ENCODE measurements around the gene GPC5.

Gene GPC5

DNA sequence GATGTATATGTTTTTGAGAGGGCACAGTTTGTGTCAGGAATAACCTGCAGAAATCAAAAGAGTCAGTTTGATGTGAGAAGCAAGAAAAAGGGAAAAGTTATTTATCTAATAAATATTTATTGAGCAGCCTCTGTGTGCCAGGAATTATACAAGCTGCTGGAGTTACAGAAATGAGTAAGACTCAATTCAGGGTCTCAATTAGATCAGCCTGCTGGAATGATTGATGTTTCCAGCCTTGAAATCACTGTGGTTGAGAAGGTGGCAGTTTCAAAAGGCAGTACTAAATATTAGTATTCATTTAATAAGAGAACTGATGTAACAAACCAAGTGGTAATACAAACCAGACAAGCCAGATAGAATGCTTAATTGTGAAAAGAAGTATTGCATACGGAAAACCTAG lies 1045.8 kb downstream of the GPC5 start:
- TF ChIP-seq, protein P1, sequence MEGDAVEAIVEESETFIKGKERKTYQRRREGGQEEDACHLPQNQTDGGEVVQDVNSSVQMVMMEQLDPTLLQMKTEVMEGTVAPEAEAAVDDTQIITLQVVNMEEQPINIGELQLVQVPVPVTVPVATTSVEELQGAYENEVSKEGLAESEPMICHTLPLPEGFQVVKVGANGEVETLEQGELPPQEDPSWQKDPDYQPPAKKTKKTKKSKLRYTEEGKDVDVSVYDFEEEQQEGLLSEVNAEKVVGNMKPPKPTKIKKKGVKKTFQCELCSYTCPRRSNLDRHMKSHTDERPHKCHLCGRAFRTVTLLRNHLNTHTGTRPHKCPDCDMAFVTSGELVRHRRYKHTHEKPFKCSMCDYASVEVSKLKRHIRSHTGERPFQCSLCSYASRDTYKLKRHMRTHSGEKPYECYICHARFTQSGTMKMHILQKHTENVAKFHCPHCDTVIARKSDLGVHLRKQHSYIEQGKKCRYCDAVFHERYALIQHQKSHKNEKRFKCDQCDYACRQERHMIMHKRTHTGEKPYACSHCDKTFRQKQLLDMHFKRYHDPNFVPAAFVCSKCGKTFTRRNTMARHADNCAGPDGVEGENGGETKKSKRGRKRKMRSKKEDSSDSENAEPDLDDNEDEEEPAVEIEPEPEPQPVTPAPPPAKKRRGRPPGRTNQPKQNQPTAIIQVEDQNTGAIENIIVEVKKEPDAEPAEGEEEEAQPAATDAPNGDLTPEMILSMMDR (IDR thresholded peaks at IDR 0.05; ENCODE audit: low read depth, low read length): no peak
- no peak overlapping the region for H3K4me3 ChIP-seq (replicated peaks in 1 of 2; ENCODE audit: low read depth in 2 of 2, low read length in 2 of 2)
- no peak for DNase-seq (ENCODE audit: low read depth in 2 of 2)

DNA sequence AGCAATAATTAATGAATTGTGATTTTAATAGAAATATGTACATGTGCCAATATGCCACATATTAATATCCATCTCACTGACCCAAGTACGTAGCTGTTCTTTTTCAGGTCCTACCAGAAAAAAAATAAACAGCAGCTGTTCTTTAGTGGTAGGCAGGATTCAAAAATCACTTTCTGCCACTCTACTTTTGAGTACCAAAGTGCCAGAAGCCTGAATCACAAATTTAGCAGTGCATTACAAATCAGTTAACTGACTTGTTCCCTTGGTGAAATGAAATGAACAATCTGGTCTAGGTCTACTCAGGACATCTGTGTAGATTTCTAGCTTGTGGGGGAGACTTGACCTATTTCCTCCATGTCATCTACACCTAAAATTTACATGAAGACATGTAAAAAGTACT lies 1052.6 kb downstream of the GPC5 start:
- TF ChIP-seq, protein P1 (IDR thresholded peaks at IDR 0.05; ENCODE audit: low read depth, low read length): no peak
- H3K4me3 ChIP-seq (replicated peaks in 1 of 2; ENCODE audit: low read depth in 2 of 2, low read length in 2 of 2): no peak overlapping the region
- DNase-seq (ENCODE audit: low read depth in 2 of 2): no peak

GRCh38 chr13:92452840-92453239 lies 1054.4 kb downstream of the GPC5 start:
- TF ChIP-seq, protein P1 (IDR thresholded peaks at IDR 0.05; ENCODE audit: low read depth, low read length): no peak
- no peak for DNase-seq (ENCODE audit: low read depth in 2 of 2)

DNA sequence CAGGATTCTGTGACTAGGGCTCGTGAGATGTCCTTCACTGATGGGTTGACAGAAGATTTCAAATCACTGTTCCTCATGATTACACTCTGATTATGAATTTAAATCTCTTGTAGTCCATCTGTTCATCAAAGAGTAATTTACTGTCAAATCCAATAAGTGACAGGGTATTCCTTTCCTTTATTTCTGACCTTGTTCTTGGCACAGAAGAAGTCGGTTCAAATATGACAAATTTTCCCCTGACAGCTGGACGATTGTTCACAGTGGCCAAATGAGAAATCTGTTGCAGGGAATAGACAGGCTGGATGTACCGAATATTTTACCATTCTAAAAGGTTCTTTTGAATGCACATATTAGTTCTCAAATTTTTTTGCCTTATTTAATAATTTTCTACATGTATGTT lies 1060.9 kb downstream of the GPC5 start:
- TF ChIP-seq, protein P1 (IDR thresholded peaks at IDR 0.05; ENCODE audit: low read depth, low read length): no peak
- no peak for DNase-seq (ENCODE audit: low read depth in 2 of 2)
- H3K4me3 ChIP-seq (replicated peaks in 1 of 2; ENCODE audit: low read depth in 2 of 2, low read length in 2 of 2): no peak overlapping the region

More at GRCh38 chr13:92452840-92453239, 1054.4 kb downstream of the GPC5 start:
- H3K4me3 ChIP-seq (replicated peaks in 1 of 2; ENCODE audit: low read depth in 2 of 2, low read length in 2 of 2): no peak overlapping the region

DNA sequence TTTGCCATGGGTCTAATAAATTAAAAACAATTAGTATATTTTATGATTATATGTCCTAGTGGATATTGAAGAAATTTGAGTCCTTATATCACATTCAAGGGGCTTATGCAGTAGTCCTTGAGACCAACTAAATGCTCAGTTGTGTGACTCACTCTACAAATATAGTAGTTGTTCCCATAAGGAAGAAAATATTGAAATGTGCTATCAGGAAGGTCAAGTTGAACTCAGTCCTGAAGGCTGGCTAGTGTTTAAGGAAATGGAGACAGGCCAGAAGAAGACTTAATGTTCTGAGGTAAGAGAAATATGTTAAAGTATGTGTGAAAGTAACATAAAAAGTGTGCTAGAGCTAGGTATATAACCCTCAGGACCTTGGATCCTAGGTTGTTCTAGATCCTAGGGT lies 1062.1 kb downstream of the GPC5 start:
- H3K4me3 ChIP-seq (replicated peaks in 1 of 2; ENCODE audit: low read depth in 2 of 2, low read length in 2 of 2): no peak overlapping the region
- no peak for DNase-seq (ENCODE audit: low read depth in 2 of 2)
- TF ChIP-seq, protein P1 (IDR thresholded peaks at IDR 0.05; ENCODE audit: low read depth, low read length): no peak

GRCh38 chr13:92461402-92461801 lies 1063.0 kb downstream of the GPC5 start:
- TF ChIP-seq, protein P1 (IDR thresholded peaks at IDR 0.05; ENCODE audit: low read depth, low read length): no peak
- H3K4me3 ChIP-seq (replicated peaks in 1 of 2; ENCODE audit: low read depth in 2 of 2, low read length in 2 of 2): no peak overlapping the region
- DNase-seq (ENCODE audit: low read depth in 2 of 2): no peak

DNA sequence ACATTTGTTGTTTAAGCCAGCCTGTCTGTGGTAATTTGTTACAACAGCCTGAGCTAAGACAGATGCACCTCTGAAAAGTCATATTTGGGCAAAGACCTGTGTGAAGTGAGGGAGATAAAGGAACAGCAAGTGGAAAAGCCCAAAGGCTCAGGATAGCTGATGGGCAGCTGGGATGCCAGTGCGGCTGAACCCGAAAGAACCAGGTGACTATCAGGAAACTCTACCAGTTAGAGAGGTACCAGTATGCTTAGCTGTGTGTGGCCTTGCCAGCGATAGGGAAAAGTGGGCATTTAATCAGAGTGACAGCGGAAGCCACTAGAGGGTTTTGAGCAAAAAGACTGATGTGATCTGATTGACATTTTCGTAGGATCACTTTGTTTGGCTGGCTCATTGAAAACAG lies 1063.4 kb downstream of the GPC5 start:
- no peak for DNase-seq (ENCODE audit: low read depth in 2 of 2)
- no peak overlapping the region for H3K4me3 ChIP-seq (replicated peaks in 1 of 2; ENCODE audit: low read depth in 2 of 2, low read length in 2 of 2)
- TF ChIP-seq, protein P1 (IDR thresholded peaks at IDR 0.05; ENCODE audit: low read depth, low read length): no peak

Measured in cardiac fibroblast (primary cell).